Tibial artery (tissue), 4 donors: ENCODE data around the gene LRRC53.
A peak's percentile ranks its signal among the peaks of the same experiment; 100 is the strongest.

Experiments used
- DNase-seq, 2 donors: peaks; one replicate each; pipeline ENCODE4 v3.0.0-alpha.2; 2019
- H3K27ac ChIP-seq, 2 donors: fragments of 200-600 bp; sonication (generic) in 1 of 2; 1 replicate in 1 of 2; 2 replicates in 1 of 2; pipeline ENCODE4 v1.5.1; 2018 to 2019; ENCODE audit warnings: mild to moderate bottlenecking in 1 of 2
- H3K27me3 ChIP-seq, 2 donors: fragments of 200-600 bp; sonication (generic) in 1 of 2; one replicate each; pipeline versions ENCODE4 v1.5.1 to v1.6.0; 2016 to 2019
- H3K36me3 ChIP-seq, 3 donors: fragments of 200-600 bp; sonication (generic) in 2 of 3; one replicate each; pipeline ENCODE4 v1.5.1; 2016 to 2019; ENCODE audit warnings: mild to moderate bottlenecking in 2 of 3
- H3K4me1 ChIP-seq, 4 donors: fragments of 200-600 bp; sonication (generic) in 2 of 4; 1 replicate in 3 of 4; 2 replicates in 1 of 4; pipeline ENCODE4 v1.5.1; 2016 to 2019
- H3K4me3 ChIP-seq, 2 donors: fragments of 200-600 bp; sonication (generic) in 1 of 2; 1 replicate in 1 of 2; 2 replicates in 1 of 2; pipeline ENCODE4 v1.5.1; 2018 to 2019; ENCODE audit warnings: mild to moderate bottlenecking in 2 of 2
- H3K9me3 ChIP-seq, 3 donors: fragments of 200-600 bp; sonication (generic) in 1 of 3; one replicate each; pipeline ENCODE4 v1.5.1; 2016 to 2019
- intact Hi-C: fragments of 100-400 bp; cut with DNase I; formaldehyde crosslinking; loops from one replicate; pipeline ENCODE4 v1.15.0; 2023; ENCODE audit warnings: low total_unique reads
- TF ChIP-seq, protein P1 (sequence below), 2 experiments: fragments of 200-600 bp in 1 of 2; fragments of 450-650 bp in 1 of 2; IDR thresholded peaks; one replicate each; pipeline ENCODE4 v1.5.1; 2017 to 2019; ENCODE audit warnings: antibody characterized with exemption in 2 of 2, mild to moderate bottlenecking in 1 of 2, moderate library complexity in 1 of 2

LRRC53 gene

DNA sequence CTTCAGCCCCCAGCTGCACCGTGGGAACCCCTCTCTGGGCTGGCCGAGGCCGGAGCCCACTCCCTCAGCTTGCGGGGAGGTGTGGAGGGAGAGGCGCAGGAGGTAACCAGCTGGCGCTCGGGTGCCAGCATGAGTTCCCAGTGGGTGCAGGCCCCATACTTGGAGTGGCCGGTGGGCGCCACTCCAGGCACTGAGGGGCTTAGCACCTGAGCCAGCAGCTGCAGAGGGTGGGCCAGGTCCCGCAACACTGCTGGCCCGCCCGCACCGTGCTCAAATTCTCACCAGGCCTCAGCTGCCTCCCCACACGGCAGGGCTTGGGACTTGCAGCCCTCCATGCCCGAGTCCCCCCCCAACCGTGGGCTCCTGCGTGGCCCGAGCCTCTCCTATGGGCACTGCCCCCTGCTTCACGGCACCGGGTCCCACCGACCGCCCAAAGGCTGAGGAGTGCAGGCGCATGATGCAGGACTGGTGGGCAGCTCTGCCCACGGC, 47.2 kb downstream of the LRRC53 start:
- TF ChIP-seq, protein P1, sequence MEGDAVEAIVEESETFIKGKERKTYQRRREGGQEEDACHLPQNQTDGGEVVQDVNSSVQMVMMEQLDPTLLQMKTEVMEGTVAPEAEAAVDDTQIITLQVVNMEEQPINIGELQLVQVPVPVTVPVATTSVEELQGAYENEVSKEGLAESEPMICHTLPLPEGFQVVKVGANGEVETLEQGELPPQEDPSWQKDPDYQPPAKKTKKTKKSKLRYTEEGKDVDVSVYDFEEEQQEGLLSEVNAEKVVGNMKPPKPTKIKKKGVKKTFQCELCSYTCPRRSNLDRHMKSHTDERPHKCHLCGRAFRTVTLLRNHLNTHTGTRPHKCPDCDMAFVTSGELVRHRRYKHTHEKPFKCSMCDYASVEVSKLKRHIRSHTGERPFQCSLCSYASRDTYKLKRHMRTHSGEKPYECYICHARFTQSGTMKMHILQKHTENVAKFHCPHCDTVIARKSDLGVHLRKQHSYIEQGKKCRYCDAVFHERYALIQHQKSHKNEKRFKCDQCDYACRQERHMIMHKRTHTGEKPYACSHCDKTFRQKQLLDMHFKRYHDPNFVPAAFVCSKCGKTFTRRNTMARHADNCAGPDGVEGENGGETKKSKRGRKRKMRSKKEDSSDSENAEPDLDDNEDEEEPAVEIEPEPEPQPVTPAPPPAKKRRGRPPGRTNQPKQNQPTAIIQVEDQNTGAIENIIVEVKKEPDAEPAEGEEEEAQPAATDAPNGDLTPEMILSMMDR (IDR thresholded peaks at IDR 0.05) = no peak
- DNase-seq = peak in 1 of 2 donors; percentile 64
- Histone ChIP-seq H3K4me3 (no peak overlapping the region), H3K4me1 (peaks cover 0 to 12% (median 8%) of the 10 kb centered on the region in 4 donors), H3K27ac (no peak overlapping the region), H3K9me3 (no peaks in the 10 kb centered on the region), H3K36me3 (no peaks in the 10 kb centered on the region), H3K27me3 (no peaks in the 10 kb centered on the region)
- intact Hi-C loops = no loop called here

DNA sequence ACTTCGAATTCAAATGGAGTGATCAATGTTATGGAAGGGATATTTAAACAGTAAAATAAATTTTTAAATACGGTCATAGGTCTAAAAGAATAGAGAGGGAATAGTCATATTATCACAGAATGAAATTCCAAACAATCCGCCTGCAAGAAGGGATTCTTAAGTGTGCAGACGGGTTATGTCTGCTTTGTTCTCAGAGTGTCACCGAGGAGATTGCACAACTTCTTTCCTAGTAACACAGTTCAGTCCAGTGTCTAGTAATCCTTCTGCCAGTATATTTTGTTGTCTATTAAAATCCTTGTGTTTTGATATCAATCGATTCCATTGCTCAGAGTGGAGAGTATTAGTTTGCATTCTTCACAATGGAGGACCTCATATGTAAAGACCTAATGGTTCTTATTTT, 48.4 kb downstream of the LRRC53 start:
- intact Hi-C loops = no loop called here
- DNase-seq = no peak
- Histone ChIP-seq H3K36me3 (no peaks in the 10 kb centered on the region), H3K4me1 (peaks cover 0 to 3% (median 0%) of the 10 kb centered on the region in 4 donors), H3K9me3 (no peaks in the 10 kb centered on the region), H3K4me3 (no peak overlapping the region), H3K27ac (no peak overlapping the region), H3K27me3 (no peaks in the 10 kb centered on the region)
- TF ChIP-seq, protein P1 (IDR thresholded peaks at IDR 0.05) = no peak

DNA sequence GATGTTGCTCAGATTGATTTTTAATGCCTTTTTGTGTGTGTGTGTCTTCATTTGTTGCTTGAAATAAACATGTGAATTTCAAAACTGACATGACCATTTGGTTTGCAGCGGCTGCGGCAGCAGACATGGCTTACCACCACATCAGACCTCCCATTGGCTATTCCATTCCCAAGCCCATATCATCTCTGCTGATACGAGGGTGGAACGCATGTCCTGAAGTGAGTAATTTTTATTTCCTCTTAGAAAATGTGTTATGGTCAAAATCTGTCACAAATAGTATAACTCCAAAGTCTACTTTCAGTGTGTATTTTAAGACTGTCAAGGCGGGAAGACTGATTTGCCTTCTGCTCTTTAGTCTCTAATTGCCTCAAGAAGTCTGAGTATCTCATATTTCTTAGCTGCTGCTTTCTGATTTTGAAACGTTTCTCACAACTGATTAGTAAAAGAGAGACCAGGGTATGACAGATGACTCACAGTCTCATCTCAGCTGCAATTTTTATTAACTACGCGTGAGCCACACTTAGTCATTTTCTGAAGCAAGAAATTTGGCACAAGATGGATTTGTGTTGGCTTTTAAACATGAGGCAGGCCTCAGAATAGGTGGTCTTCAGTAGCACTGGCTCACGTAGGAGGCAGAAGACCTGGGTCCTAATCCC, 49.0 kb downstream of the LRRC53 start:
- intact Hi-C loops = no loop called here
- TF ChIP-seq, protein P1 (IDR thresholded peaks at IDR 0.05) = no peak
- no peak overlapping the region for H3K4me3 ChIP-seq
- no peaks in the 10 kb centered on the region for H3K9me3 ChIP-seq
- DNase-seq = no peak
- no peak overlapping the region for H3K27ac ChIP-seq
- H3K4me1 ChIP-seq = no peaks in the 10 kb centered on the region
- no peaks in the 10 kb centered on the region for H3K36me3 ChIP-seq
- no peaks in the 10 kb centered on the region for H3K27me3 ChIP-seq

DNA sequence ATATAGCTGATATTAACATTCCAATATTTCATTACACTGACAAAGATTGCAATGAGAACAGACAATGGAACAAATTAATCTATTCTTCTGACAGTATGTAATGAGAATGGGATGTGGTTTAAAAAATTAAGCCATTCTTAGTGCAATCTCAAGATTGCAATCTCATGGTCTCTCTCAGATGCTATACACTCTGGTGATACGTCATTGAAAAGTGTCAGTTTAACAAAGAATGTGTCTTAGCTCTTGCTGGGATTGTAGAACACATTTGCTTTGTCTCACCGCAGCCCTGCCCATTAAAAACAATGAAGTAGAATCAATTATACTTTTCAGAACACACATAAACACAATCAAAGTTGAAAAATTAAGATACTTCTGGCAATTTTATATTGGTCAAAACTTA, 55.2 kb downstream of the LRRC53 start:
- H3K27ac ChIP-seq = no peak overlapping the region
- H3K4me3 ChIP-seq = no peak overlapping the region
- no peaks in the 10 kb centered on the region for H3K36me3 ChIP-seq
- DNase-seq = no peak
- H3K4me1 ChIP-seq = no peaks in the 10 kb centered on the region
- TF ChIP-seq, protein P1 (IDR thresholded peaks at IDR 0.05) = no peak
- H3K27me3 ChIP-seq = no peaks in the 10 kb centered on the region
- intact Hi-C loops = no loop called here
- no peaks in the 10 kb centered on the region for H3K9me3 ChIP-seq

DNA sequence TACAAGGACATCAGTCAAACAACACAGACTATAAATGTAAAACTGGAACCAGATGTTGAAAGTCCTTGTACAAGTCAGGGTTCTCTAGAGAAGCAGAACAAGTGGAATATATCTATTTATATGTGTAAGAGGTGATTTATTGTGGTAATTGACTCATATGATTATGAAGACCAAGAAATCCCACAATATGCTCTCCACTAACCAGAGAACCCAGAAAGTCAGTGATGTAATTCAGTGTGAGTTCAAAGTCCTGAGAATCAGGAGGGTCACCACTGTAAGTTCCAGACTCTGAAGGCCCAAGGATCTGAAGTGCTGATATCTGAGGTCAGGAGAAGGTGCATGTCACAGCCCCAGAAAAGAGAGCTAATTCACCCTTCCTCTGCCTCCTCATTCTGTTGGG, 57.0 kb downstream of the LRRC53 start:
- H3K4me1 ChIP-seq = no peaks in the 10 kb centered on the region
- intact Hi-C loops = no loop called here
- DNase-seq = no peak
- H3K36me3 ChIP-seq = no peaks in the 10 kb centered on the region
- no peak overlapping the region for H3K27ac ChIP-seq
- TF ChIP-seq, protein P1 (IDR thresholded peaks at IDR 0.05) = no peak
- no peaks in the 10 kb centered on the region for H3K9me3 ChIP-seq
- H3K27me3 ChIP-seq = no peaks in the 10 kb centered on the region
- no peak overlapping the region for H3K4me3 ChIP-seq
